ENCODE data around the gene SHCBP1L.

DNA sequence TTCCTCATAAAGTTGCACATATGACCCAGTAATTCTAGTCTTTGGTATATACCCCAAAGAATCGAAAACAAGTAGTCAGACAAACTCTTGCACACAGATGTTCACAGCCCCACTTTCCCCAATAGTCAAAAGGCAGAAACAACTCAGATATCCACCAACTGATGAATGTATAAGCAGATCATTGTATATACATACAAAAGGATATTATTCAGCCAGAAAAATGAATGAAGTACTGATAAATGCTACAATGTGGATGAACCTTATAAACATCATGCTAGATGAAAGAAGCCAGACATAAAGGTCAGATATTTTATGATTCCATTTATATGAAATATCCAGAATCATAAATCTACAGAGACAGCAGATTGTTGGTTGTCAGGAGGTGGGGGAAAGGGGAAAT lies 27.3 kb downstream of the SHCBP1L start:
- no peak for TF ChIP-seq POLR2A (IDR thresholded peaks at IDR 0.05)
- TF ChIP-seq, protein P1, sequence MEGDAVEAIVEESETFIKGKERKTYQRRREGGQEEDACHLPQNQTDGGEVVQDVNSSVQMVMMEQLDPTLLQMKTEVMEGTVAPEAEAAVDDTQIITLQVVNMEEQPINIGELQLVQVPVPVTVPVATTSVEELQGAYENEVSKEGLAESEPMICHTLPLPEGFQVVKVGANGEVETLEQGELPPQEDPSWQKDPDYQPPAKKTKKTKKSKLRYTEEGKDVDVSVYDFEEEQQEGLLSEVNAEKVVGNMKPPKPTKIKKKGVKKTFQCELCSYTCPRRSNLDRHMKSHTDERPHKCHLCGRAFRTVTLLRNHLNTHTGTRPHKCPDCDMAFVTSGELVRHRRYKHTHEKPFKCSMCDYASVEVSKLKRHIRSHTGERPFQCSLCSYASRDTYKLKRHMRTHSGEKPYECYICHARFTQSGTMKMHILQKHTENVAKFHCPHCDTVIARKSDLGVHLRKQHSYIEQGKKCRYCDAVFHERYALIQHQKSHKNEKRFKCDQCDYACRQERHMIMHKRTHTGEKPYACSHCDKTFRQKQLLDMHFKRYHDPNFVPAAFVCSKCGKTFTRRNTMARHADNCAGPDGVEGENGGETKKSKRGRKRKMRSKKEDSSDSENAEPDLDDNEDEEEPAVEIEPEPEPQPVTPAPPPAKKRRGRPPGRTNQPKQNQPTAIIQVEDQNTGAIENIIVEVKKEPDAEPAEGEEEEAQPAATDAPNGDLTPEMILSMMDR (IDR thresholded peaks at IDR 0.05) = no peak

Data from breast epithelium (tissue), 3 donors.